Hematopoietic multipotent progenitor cell treated with erythropoietin and hydrocortisone succinate and interleukin-3 and kit ligand, for 4 days (in vitro differentiated cells): ENCODE data around the gene GNG5.
A peak's percentile ranks its signal among the peaks of the same experiment; 100 is the strongest.
"Not testable (repeated sequence)": the region's sequence is repeated elsewhere in the genome, so short reads cannot be mapped to it uniquely, and the experiment has no call there.

Experiments
- DNase-seq: peaks from one replicate; pipeline ENCODE4 v3.0.0-alpha.2; 2015

GNG5 gene

GRCh38 chr1:84506002-84506728 lies at the start of gene GNG5, which contains the start of gene SPATA1:
Gene GNG5 (minus strand): TSS chr1:84506581. CDS start chr1:84506091, 490 bp downstream.
Gene SPATA1 (plus strand): TSS chr1:84506386. CDS start chr1:84516360, 9,974 bp downstream.
- peak; percentile 99 for DNase-seq

GRCh38 chr1:84550826-84551225 lies 44.4 kb upstream of the GNG5 start:
- no peak for DNase-seq

DNA sequence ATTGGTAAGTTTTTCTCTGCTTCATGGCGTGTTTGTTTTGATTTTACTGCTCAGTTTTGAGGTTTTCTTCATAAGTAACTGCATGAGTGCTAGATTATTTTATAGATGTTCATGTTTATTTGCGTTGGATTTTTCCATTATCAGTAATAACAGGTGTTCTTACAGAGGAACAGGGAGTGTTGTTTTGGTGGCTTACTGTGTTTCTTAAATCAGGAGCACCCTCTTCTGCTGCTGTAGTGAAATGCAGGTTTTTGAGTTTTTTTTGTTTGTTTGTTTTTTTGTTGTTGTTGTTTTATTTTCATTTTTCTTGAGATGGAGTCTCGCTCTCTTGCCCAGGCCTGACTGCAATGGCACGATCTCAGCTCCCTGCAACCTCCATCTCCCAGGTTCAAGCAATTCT lies 35.3 kb upstream of the GNG5 start:
- peak; percentile 45 for DNase-seq

DNA sequence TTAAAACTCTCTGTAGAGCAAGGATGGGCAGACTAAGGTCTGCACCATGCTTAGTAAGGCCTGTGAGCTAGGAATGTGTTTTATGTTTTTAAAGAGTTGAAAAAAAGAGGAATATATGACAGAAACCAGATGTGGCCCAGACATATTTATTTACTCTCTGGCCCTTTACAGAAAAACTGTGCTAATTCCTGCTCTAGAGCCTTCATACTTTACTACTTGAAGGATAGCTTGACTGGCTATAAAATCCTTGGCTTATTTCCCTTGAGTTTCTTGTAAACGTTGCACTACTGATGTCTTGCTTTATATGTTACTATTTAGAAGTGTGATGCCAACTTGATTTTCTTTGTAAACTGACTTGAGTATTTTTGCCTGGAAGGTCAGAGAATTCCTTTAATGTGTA lies 34.4 kb upstream of the GNG5 start:
- no peak for DNase-seq

GRCh38 chr1:84539972-84540371 lies 33.6 kb upstream of the GNG5 start:
- no peak for DNase-seq

DNA sequence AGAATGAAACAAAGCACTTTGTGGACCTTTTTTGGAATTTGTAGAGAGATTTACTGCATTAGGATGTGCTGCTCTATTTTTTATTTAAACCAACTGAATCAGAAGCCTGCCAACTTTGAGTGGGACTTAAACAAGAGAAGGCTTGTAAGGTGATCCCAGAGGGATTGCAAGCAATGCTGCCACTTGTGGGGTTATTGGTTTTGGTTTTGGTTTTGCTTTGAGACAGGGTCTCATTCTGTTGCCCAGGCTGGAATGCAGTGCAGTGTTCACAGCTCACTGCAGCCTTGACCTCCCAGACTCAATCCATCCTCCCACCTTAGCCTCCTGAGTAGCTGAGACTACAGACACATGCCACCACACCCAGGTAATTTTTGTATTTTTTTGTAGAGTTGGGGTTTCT lies 32.2 kb upstream of the GNG5 start:
- DNase-seq: no peak

DNA sequence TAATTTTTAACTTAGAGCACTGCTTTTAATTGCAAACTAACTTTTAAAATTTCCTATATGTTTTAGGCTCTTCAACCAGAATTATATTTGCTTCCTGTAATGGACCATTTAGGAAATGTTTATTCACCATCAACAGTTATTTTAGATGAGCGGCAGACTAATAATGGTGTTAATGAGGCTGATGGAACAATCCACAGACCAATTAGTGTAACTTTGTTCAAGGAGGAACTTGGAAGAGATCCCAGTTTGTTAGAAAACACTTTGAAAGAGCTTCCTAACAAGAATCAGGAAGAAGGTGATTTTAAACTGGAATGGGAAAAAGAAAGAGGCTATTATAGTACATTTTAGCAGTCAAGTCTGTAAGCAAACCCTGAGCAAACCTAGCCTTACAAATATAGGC lies 19.4 kb upstream of the GNG5 start:
- DNase-seq: no peak

GRCh38 chr1:84524590-84524989 lies 18.2 kb upstream of the GNG5 start:
- no peak for DNase-seq

GRCh38 chr1:84510668-84511067 lies 4.3 kb upstream of the GNG5 start:
- DNase-seq: no peak

DNA sequence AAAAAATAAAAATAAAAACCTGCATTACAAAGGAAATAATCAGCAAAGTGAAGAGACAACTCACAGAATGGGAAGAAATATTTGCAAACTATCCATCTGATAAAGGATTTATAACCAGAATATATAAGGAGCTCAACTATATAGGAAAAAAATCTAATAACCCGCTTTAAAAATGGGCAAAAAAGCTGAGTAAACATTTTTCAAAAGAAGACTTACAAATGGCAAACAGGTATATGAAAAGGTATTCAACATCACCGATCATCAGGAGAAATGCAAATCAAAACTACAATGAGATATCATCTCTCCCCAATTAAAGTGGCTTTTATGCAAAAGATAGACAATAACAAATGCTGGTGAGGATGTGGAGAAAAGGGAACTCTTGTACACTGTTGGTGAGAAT lies 3.8 kb upstream of the GNG5 start:
- no peak for DNase-seq

DNA sequence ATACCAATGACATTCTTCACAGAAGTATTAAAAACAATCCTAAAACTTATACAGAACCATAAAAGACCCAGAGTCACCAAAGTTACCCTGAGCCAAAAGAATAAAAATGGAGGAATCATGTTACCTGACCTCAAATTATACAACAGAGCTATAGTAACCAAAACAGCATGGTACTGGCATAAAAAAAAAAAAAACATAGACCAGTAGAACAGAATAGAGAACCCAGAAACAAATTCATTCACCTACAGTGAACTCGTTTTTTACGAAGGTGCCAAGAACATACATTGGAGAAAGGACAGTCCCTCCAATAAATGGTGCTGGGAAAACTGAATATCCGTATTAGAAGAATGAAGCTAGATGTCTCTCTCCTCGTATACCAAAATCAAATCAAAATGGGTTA lies 2.6 kb upstream of the GNG5 start:
- no peak for DNase-seq

- no peak for DNase-seq
Measured at GRCh38 chr1:84508510-84508909, 2.1 kb upstream of the GNG5 start.

DNA sequence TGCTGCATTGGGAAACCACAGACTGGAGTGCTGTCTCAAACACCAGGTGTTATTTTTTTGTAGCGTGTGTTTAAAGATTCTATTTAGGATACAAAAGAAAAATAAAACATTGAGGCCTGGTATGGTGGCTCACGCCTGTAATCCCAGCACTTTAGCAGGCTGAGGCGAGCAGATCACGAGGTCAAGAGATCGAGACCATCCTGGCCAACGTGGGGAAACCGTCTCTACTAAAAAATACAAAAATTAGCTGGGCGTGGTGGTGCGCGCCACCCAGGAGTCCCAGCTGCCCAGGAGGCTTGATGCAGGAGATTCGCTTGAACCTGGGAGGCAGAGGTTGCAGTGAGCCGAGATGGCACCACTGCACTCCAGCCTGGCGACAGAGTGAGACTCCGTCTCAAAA lies 1.5 kb upstream of the GNG5 start:
- not testable (repeated sequence) for DNase-seq

- DNase-seq: peak; percentile 20
Measured at GRCh38 chr1:84506729-84507453, 510 bp upstream of the GNG5 start.

- peak; percentile 83 for DNase-seq
Measured at GRCh38 chr1:84505493-84506001, 834 bp downstream of the GNG5 start.

DNA sequence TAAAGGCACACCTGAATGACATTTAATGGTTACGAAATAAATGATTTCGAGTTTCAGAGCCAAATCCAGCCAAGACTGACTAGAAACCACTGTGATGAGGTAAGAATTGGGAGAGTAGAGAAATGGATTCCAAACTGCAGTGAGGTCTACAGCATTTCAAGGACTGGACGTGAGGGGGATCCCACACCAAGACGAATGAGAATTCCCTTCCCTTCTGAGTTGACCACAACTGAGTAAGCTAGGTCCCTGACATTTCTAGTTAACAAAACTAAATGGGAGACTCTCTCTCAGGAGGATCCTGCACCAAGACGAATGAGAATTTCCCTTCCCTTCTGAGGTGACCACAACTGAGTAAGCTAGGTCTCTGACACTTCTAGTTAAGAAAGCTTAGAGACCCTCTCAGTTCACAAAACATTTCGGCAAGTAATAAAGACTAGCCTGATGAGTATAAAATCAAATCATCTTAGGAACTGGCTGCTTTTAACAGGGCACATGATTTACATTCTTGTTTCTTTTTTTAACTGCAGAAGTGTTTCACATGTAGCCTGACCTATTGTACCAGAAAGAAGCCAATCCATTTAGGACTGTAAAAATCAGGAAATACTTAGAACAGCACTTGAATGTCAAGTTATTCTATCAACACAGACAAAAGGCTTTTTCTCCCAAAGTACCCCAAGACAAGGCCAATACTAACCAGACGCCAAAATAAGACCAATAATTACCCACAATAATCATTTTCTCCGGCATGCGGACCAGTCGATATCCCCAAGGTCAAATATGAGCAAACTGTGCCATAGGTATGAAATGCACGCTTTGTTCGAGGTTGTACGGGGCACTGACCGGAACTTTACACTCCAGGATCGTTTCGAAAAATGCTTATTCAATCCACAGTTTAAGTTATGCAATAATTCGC lies 1.5 kb downstream of the GNG5 start:
- DNase-seq: peak; percentile 28

DNA sequence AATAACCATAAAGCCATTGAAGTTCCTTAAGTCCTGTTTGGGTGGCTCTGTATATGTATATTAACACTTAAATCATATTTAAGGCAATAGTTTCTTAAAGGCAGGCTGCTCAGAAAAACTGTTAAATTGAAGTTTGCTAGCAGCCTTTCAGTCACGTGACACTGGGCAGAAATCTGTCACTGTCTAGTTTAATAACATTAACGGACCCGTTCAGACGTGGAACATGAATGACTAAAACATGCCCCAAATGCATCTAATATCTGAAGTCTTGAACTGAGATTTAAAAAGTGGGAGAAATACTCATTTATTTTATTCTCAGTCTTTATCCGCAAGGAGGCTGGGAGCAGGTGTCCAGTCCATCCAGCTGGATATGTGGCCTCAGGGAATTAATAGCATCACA lies 3.5 kb downstream of the GNG5 start:
- DNase-seq: no peak

GRCh38 chr1:84497631-84498275 lies 8.6 kb downstream of the GNG5 start:
- DNase-seq: peak; percentile 33

GRCh38 chr1:84496498-84496897 lies 9.9 kb downstream of the GNG5 start:
- no peak for DNase-seq

DNA sequence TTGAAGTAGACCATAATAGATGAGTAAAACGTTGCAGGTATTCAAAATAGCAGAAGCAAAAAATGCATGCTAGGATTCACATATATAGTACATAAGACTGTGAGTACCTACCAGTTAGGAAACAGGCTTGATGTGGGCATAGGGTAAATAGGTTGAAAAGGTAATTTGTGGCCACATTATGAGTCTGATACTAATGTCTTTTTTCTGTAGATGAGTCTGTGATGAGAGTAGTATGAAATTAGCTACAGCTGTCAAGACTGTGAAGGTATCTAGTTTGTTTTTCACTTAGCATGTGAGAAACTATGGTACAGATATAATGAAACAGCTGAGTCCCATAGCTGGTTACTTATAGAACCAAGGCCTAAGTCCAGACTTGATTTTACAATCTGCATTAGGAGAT lies 12.6 kb downstream of the GNG5 start:
- no peak for DNase-seq

- DNase-seq: no peak
Measured at GRCh38 chr1:84492726-84493125, 13.7 kb downstream of the GNG5 start.

DNA sequence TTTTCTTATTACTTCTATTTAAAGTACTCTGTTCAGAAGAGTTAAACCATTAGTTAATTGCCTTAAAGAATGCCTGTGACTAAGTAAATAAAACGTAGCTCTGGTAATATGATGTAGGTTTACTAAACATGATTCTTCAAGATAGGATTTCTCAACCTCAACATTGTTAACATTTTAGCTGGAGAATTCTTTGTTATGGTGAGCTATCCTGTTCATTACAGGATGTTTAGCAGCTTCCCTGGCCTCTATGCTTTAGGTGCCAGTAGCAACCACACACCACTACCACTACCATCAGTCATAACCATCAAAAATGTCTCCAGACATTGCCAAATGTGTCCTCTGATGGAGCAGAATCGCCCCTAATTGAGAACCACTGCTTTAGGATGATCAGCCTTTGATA lies 16.6 kb downstream of the GNG5 start:
- DNase-seq: no peak

DNA sequence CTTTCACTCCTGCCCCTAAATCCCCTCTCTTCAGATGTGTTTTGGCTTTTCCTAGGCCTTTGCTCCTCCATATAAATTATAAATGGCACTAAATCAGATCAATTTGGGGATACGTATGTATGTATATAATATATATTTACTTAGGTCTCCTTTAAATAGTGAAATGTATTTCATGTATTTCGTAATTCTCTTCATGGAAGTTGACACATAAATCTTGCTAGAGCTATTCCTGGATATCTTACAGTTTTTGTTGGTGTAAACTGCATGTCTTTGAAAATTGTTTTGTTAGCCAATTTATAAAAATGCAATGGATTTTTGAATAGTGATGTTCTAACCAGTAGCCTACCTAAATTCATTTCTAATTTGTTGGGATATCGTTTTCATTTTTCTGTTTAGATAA lies 18.3 kb downstream of the GNG5 start:
- DNase-seq: no peak
